ENCODE data around the gene TAF12. TPM values are rescaled to one million over a fixed set of nuclear protein-coding genes. Genes with fewer than 3 reads are reported as not detected.
"Not testable (repeated sequence)": the region's sequence is repeated elsewhere in the genome, so short reads cannot be mapped to it uniquely, and the experiment has no call there.

The TAF12 gene, protein sequence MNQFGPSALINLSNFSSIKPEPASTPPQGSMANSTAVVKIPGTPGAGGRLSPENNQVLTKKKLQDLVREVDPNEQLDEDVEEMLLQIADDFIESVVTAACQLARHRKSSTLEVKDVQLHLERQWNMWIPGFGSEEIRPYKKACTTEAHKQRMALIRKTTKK
- total RNA-seq (2021) (19.9 and 28.4 TPM in 2 replicates), Bru-seq, nascent RNA (percentile 63 among the genes with signal in this experiment), BruChase-seq, experiment 1, labeled RNA remaining after a 2-hour chase (percentile 58 among the genes with signal in this experiment), BruChase-seq, experiment 2, labeled RNA remaining after a 6-hour chase (percentile 65 among the genes with signal in this experiment)
- long read RNA-seq, transcript TAF12-202 (6 exons, 1,334 nt) = major isoform, 89 of 96 reads
- long read RNA-seq, partial matches to known transcripts = 5 of 96 reads
- long read RNA-seq, other reads (novel, unspliced or antisense) = 2 of 96 reads

DNA sequence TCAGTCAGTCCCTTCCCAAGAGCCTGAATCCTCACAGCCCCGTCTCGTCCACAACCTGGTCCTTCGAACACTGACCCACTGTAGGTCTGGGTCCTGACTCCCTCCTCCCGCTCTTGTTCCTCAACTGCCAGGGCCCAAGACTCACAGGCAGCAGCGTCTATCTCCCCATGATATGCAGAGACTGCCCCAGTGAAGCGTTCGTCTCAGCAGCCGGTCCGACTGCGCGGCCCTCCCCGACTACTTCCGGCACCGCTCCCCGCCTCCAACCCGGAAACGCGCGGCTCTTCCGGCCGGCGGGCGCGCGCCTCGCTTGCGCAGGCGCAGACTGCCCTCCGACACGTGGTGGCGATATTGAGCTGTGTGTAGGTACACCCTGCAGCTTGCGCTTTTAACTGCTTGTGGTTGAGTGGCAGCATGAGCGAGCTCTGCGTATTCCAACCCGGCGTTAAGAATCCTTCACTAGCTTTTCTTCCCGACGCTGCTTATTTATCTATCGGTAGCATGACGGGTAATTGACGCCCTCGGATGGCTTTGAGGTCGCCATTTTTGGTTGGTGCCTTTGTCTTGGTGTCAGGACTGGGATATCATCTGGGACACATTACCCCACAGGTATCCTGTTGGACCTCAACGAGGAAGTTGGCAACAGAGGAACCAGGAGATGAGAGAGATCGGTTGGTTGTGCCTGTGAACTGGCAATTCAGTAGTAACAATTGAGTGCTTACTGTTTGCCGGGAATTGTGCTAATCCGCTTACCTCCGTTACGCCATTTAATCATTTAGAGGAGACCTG, at the start of gene TAF12:
Gene TAF12 (minus strand): TSS at position 221 of the 789 bp plus-strand sequence. CDS start 20,986 bp downstream, outside the sequence.
- CTCF ChIA-PET = interaction anchor here (0.5 to 1.3 kb wide), 10 partner anchors 93 to 291 kb away, joined by 3 to 23 read pairs (median 6); partner anchors contain the start of gene YTHDF2
- peak within 1 kb of the TSS; percentile 93 for H2AFZ ChIP-seq
- no peaks in the 10 kb centered on the region for H4K20me1 ChIP-seq (ENCODE audit: insufficient read depth)
- no peaks in the 10 kb centered on the region for H3K36me3 ChIP-seq (ENCODE audit: low read depth)
- H3K27ac ChIP-seq = peak within 1 kb of the TSS; percentile 97
- intact Hi-C loops (cut with micrococcal nuclease; ENCODE audit: unreplicated experiment) = loop anchor here (1.0 to 10.0 kb wide), 4 partner anchors 93 to 562 kb away; partner anchors contain the start of gene YTHDF2
- no peaks in the 10 kb centered on the region for H3K27me3 ChIP-seq (ENCODE audit: insufficient read depth, low read depth)
- H3K9me2 ChIP-seq (ENCODE audit: insufficient read depth) = no peaks in the 10 kb centered on the region
- peaks cover 16% of the 10 kb centered on the region for H3K4me1 ChIP-seq (replicated peaks; ENCODE audit: insufficient read depth)
- H3K9me3 ChIP-seq (ENCODE audit: insufficient read depth, low read depth) = no peaks in the 10 kb centered on the region
- peaks cover 24% of the 10 kb centered on the region for H3K79me2 ChIP-seq (ENCODE audit: low read depth)
- DNase-seq = peak; percentile 81 to 85
- TF ChIP-seq, protein P1, sequence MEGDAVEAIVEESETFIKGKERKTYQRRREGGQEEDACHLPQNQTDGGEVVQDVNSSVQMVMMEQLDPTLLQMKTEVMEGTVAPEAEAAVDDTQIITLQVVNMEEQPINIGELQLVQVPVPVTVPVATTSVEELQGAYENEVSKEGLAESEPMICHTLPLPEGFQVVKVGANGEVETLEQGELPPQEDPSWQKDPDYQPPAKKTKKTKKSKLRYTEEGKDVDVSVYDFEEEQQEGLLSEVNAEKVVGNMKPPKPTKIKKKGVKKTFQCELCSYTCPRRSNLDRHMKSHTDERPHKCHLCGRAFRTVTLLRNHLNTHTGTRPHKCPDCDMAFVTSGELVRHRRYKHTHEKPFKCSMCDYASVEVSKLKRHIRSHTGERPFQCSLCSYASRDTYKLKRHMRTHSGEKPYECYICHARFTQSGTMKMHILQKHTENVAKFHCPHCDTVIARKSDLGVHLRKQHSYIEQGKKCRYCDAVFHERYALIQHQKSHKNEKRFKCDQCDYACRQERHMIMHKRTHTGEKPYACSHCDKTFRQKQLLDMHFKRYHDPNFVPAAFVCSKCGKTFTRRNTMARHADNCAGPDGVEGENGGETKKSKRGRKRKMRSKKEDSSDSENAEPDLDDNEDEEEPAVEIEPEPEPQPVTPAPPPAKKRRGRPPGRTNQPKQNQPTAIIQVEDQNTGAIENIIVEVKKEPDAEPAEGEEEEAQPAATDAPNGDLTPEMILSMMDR (conservative IDR thresholded peaks at IDR 0.05) = no peak; the same call in 1 of the 2 replicates
- no peak for TF ChIP-seq EZH2 (IDR thresholded peaks at IDR 0.05; ENCODE audit: low read depth)
- peaks cover 22% of the 10 kb centered on the region for H3F3A ChIP-seq (ENCODE audit: insufficient read depth, low read depth)
- H3K4me2 ChIP-seq = peak within 1 kb of the TSS; percentile 99
- TSS peak; percentile 90 for BruUV-seq (replicated peaks)
- peak within 1 kb of the TSS; percentile 91 for H3K4me3 ChIP-seq
- POLR2A ChIA-PET (ENCODE audit: unreplicated experiment) = interaction anchor here (0.6 to 1.0 kb wide), 12 partner anchors 25 to 1937 kb away, joined by 3 to 45 read pairs (median 4); partner anchors contain the start of genes GMEB1 and YTHDF2

DNA sequence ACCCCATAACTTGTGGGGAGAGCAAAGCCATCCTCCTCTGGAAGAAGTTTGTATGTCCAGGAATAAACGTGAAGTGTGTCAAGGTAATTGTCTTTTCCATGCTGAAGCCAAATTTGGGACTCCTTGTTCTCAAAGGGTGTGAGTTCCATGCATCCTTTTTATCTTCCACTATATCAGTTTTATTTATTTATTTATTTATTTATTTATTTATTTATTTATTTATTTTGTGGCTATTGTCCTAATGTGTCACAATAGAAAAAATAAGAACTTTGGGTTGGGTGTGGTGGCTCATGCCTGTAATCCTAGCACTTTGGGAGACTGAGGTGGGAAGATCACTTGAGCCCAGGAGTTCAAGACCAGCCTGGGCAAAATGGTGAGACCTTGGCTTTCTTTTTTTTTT, 48.8 kb upstream of the TAF12 start:
- H3K4me2 ChIP-seq; POLR2A ChIA-PET (ENCODE audit: unreplicated experiment); CTCF ChIA-PET; H3K79me2 ChIP-seq (ENCODE audit: low read depth); intact Hi-C loops (cut with micrococcal nuclease; ENCODE audit: unreplicated experiment); H4K20me1 ChIP-seq (ENCODE audit: insufficient read depth); H3K27ac ChIP-seq; H3K27me3 ChIP-seq (ENCODE audit: insufficient read depth, low read depth); H3K9me2 ChIP-seq (ENCODE audit: insufficient read depth); H2AFZ ChIP-seq; H3K9me3 ChIP-seq (ENCODE audit: insufficient read depth, low read depth); H3K4me3 ChIP-seq; H3K36me3 ChIP-seq (ENCODE audit: low read depth); BruUV-seq (replicated peaks); DNase-seq; H3K4me1 ChIP-seq (replicated peaks; ENCODE audit: insufficient read depth); H3F3A ChIP-seq (ENCODE audit: insufficient read depth, low read depth): not testable (repeated sequence)

DNA sequence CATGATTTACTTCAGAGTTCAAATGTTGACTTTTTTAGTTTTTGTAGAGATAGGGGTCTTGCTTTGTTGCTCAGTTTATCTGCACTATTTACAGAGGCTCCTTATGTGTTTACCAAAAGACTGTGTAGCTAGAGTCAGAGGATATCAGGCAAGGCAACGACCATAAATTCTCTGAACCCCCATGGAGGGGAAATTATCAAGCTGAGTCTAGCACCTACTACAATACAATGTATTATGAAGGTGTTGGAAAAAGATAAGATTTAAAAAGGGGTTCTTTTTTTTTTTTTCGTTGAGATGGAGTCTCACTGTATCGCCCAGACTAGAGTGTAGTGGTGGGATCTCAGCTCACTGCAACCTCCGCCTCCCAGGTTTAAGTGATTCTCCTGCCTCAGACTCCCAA, 42.1 kb upstream of the TAF12 start:
- intact Hi-C loops (cut with micrococcal nuclease; ENCODE audit: unreplicated experiment) = no loop called here
- Histone ChIP-seq H3F3A (ENCODE audit: insufficient read depth, low read depth) (no peaks in the 10 kb centered on the region), H3K4me3 (no peak overlapping the region), H3K27me3 (ENCODE audit: insufficient read depth, low read depth) (no peaks in the 10 kb centered on the region), H3K79me2 (ENCODE audit: low read depth) (no peaks in the 10 kb centered on the region), H3K9me3 (ENCODE audit: insufficient read depth, low read depth) (no peaks in the 10 kb centered on the region), H4K20me1 (ENCODE audit: insufficient read depth) (no peaks in the 10 kb centered on the region), H3K4me1 (replicated peaks; ENCODE audit: insufficient read depth) (no peaks in the 10 kb centered on the region), H2AFZ (no peak overlapping the region), H3K9me2 (ENCODE audit: insufficient read depth) (no peaks in the 10 kb centered on the region), H3K36me3 (ENCODE audit: low read depth) (no peaks in the 10 kb centered on the region), H3K4me2 (no peak overlapping the region), H3K27ac (no peak overlapping the region)
- ChIA-PET POLR2A (ENCODE audit: unreplicated experiment) (interaction anchor here (0.7 kb wide), 1 partner anchor 66 kb away, joined by 3 read pairs; no protein-coding TSS in a partner anchor), CTCF (interaction anchor here (0.5 kb wide), 1 partner anchor 38 kb away, joined by 4 read pairs; no protein-coding TSS in a partner anchor)
- no peak for DNase-seq
- BruUV-seq (replicated peaks) = no TSS peak
- TF ChIP-seq, protein P1 (conservative IDR thresholded peaks at IDR 0.05) = no peak
- no peak for TF ChIP-seq EZH2 (IDR thresholded peaks at IDR 0.05; ENCODE audit: low read depth)

Measured in PC-9 (cell line).